DOHH2 (cell line): ENCODE results near the gene DAPK2.

Source experiments
- H3F3A ChIP-seq: fragments of 200-600 bp; sonication (generic), shearing (Covaris generic); 2 replicates; pipeline ENCODE4 v1.6.0; 2016; ENCODE audit warnings: antibody characterized with exemption, mild to moderate bottlenecking; ENCODE audit not compliant: control insufficient read depth, insufficient read depth
- H3K27ac ChIP-seq: fragments of 200-600 bp; sonication (generic); 2 replicates; pipeline ENCODE4 v1.5.1; 2014; ENCODE audit warnings: low read depth, mild to moderate bottlenecking, low read length, moderate library complexity
- H3K27me3 ChIP-seq: fragments of 200-600 bp; sonication (generic); 2 replicates; pipeline ENCODE4 v1.6.1; 2014; ENCODE audit warnings: mild to moderate bottlenecking, low read length, mixed read lengths; ENCODE audit not compliant: control insufficient read depth
- H3K36me3 ChIP-seq: fragments of 200-600 bp; sonication (generic); 2 replicates; pipeline ENCODE4 v1.6.1; 2014; ENCODE audit warnings: mild to moderate bottlenecking, low read length, moderate library complexity, mixed read lengths; ENCODE audit not compliant: control insufficient read depth
- H3K4me1 ChIP-seq: fragments of 200-600 bp; sonication (generic); 2 replicates; pipeline ENCODE4 v1.6.1; 2014; ENCODE audit warnings: mild to moderate bottlenecking, low read length, mixed read lengths; ENCODE audit not compliant: control insufficient read depth
- H3K4me2 ChIP-seq: fragments of 200-600 bp; sonication (generic); 2 replicates; pipeline ENCODE4 v1.6.0; 2014; ENCODE audit warnings: mild to moderate bottlenecking, low read length, moderate library complexity
- H3K4me3 ChIP-seq: fragments of 200-600 bp; sonication (generic); 2 replicates; pipeline ENCODE4 v1.5.1; 2014; ENCODE audit warnings: mild to moderate bottlenecking, low read length, mixed read lengths
- H3K79me2 ChIP-seq: fragments of 200-600 bp; sonication (generic); 2 replicates; pipeline ENCODE4 v1.6.1; 2014; ENCODE audit warnings: mild to moderate bottlenecking, low read length, mixed read lengths; ENCODE audit not compliant: control insufficient read depth
- H3K9me2 ChIP-seq: fragments of 200-600 bp; sonication (generic); replicated peaks from 2 replicates; pipeline ENCODE4 v1.6.1; 2014; ENCODE audit warnings: mild to moderate bottlenecking, low read length, mixed read lengths; ENCODE audit not compliant: control insufficient read depth
- H3K9me3 ChIP-seq: fragments of 200-600 bp; sonication (generic); 2 replicates; pipeline ENCODE4 v1.6.1; 2014; ENCODE audit warnings: antibody characterized with exemption, low read length, mixed read lengths; ENCODE audit not compliant: control insufficient read depth, insufficient read depth
- H4K20me1 ChIP-seq: fragments of 200-600 bp; sonication (generic); 2 replicates; pipeline ENCODE4 v1.6.0; 2014; ENCODE audit warnings: low read depth, mild to moderate bottlenecking, antibody characterized with exemption, low read length, moderate library complexity; ENCODE audit not compliant: control insufficient read depth, insufficient read depth
- CTCF ChIP-seq: fragments of 200-600 bp; sonication (generic); IDR thresholded peaks from one replicate; pipeline ENCODE4 v1.5.1; 2014; ENCODE audit warnings: antibody characterized with exemption, mild to moderate bottlenecking, low read depth, low read length; ENCODE audit not compliant: poor library complexity, severe bottlenecking
- EZH2phosphoT487 ChIP-seq: fragments of 200-600 bp; sonication (generic); IDR thresholded peaks from 2 replicates; pipeline ENCODE4 v1.6.1; 2017; ENCODE audit warnings: borderline replicate concordance, mild to moderate bottlenecking, antibody characterized with exemption, low read length, moderate library complexity, mixed read lengths

Gene DAPK2

GRCh38 chr15:63872759-63873510 lies 173.3 kb downstream of the DAPK2 start:
- Histone ChIP-seq H3K4me1 (peaks cover 10% of the 10 kb centered on the region), H3K79me2 (no peaks in the 10 kb centered on the region), H3K36me3 (no peaks in the 10 kb centered on the region), H3F3A (no peaks in the 10 kb centered on the region), H4K20me1 (no peaks in the 10 kb centered on the region), H3K9me3 (no peaks in the 10 kb centered on the region), H3K4me2 (no peak overlapping the region), H3K27ac (no peak overlapping the region), H3K4me3 (no peak overlapping the region), H3K9me2 (no peaks in the 10 kb centered on the region), H3K27me3 (no peaks in the 10 kb centered on the region)
- TF ChIP-seq CTCF (no peak), EZH2phosphoT487 (no peak)

DNA sequence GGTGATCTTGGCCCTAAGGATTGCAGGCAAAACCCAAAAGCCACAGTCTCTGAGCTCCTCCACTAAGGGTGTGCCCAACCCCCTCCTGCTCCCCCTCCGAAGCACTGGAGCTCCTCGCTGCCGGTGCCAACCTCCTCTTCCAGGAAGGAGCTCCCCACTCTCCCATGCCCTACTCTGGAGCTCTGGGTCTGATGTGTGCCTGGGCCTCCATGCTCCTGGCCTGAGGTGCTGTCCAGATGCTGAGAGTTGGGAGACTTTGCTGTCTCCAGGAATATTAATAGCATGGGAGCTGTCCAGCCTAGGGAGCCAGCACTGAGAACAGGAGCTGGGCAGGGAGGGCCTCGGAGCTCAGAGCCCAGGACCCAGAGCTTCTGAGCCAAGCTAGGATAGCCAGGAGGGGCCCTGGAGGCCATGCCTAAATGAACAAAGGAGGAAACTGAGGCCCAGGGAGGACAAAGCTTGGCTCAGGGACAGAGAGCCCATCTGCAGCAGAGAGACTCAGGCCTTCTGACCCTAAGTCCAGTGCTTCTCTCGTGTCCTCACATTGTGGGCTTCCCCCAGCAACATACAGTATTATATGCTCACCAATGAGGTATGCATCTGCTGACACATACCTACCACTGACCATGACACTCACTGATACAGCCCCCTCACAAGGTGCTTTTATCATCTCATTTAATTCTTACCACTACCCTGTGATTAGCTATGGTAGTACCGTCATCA lies 175.6 kb downstream of the DAPK2 start:
- no peak overlapping the region for H3K4me3 ChIP-seq
- no peak overlapping the region for H3K27ac ChIP-seq
- TF ChIP-seq CTCF (no peak), EZH2phosphoT487 (no peak)
- no peak overlapping the region for H3K4me2 ChIP-seq
- no peaks in the 10 kb centered on the region for H3K9me2 ChIP-seq
- no peaks in the 10 kb centered on the region for H3F3A ChIP-seq
- no peaks in the 10 kb centered on the region for H3K9me3 ChIP-seq
- no peaks in the 10 kb centered on the region for H4K20me1 ChIP-seq
- H3K27me3 ChIP-seq, result no peaks in the 10 kb centered on the region
- no peaks in the 10 kb centered on the region for H3K36me3 ChIP-seq
- H3K4me1 ChIP-seq, result peaks cover 10% of the 10 kb centered on the region
- no peaks in the 10 kb centered on the region for H3K79me2 ChIP-seq

GRCh38 chr15:63870043-63870394 lies 176.3 kb downstream of the DAPK2 start:
- TF ChIP-seq EZH2phosphoT487, result no peak
- TF ChIP-seq CTCF, result no peak
- Histone ChIP-seq H3K4me1 (peaks cover 10% of the 10 kb centered on the region), H3K27ac (no peak overlapping the region), H3K9me3 (no peaks in the 10 kb centered on the region), H3K9me2 (no peaks in the 10 kb centered on the region), H4K20me1 (no peaks in the 10 kb centered on the region), H3F3A (no peaks in the 10 kb centered on the region), H3K79me2 (no peaks in the 10 kb centered on the region), H3K4me3 (no peak overlapping the region), H3K4me2 (no peak overlapping the region), H3K36me3 (no peaks in the 10 kb centered on the region), H3K27me3 (no peaks in the 10 kb centered on the region)
